SJCRH30 (cell line): Measurements from ENCODE around the gene TARBP2. TPM values are rescaled to one million over a fixed set of nuclear protein-coding genes. Genes with fewer than 3 reads are reported as not detected.

Source experiments
- DNase-seq, 2 experiments: peaks; one replicate each; pipeline ENCODE4 v3.0.0-alpha.2; 2015 to 2020
- H3K27ac ChIP-seq: fragments of 250-450 bp; sonication (Bioruptor Pico); 2 replicates; pipeline ENCODE4 v1.5.1; 2020; ENCODE audit warnings: mild to moderate bottlenecking, moderate library complexity
- H3K27me3 ChIP-seq: fragments of 250-450 bp; sonication (Bioruptor Pico); 2 replicates; pipeline ENCODE4 v1.5.1; 2020; ENCODE audit warnings: mild to moderate bottlenecking, moderate library complexity
- H3K36me3 ChIP-seq: fragments of 250-450 bp; sonication (Bioruptor Pico); 2 replicates; pipeline ENCODE4 v1.5.1; 2020; ENCODE audit warnings: mild to moderate bottlenecking, moderate library complexity
- H3K4me1 ChIP-seq: fragments of 250-450 bp; sonication (Bioruptor Pico); 2 replicates; pipeline ENCODE4 v1.5.1; 2020; ENCODE audit warnings: mild to moderate bottlenecking, moderate library complexity
- H3K4me3 ChIP-seq: fragments of 250-450 bp; sonication (Bioruptor Pico); 2 replicates; pipeline ENCODE4 v1.5.1; 2020; ENCODE audit warnings: mild to moderate bottlenecking, moderate library complexity
- H3K9me3 ChIP-seq: fragments of 250-450 bp; sonication (Bioruptor Pico); replicated peaks from 2 replicates; pipeline ENCODE4 v1.5.1; 2020; ENCODE audit warnings: mild to moderate bottlenecking, moderate library complexity
- total RNA-seq: library from RNA; depleted of rRNA; stranded (reverse); fragments of >200 nt; shearing (Covaris generic); gene quantifications from 2 replicates; pipeline ENCODE4 v1.2.3, GENCODE V29; 2014

Gene TARBP2
- total RNA-seq, 1 experiment from 2014 or later = 35.2 TPM

DNA sequence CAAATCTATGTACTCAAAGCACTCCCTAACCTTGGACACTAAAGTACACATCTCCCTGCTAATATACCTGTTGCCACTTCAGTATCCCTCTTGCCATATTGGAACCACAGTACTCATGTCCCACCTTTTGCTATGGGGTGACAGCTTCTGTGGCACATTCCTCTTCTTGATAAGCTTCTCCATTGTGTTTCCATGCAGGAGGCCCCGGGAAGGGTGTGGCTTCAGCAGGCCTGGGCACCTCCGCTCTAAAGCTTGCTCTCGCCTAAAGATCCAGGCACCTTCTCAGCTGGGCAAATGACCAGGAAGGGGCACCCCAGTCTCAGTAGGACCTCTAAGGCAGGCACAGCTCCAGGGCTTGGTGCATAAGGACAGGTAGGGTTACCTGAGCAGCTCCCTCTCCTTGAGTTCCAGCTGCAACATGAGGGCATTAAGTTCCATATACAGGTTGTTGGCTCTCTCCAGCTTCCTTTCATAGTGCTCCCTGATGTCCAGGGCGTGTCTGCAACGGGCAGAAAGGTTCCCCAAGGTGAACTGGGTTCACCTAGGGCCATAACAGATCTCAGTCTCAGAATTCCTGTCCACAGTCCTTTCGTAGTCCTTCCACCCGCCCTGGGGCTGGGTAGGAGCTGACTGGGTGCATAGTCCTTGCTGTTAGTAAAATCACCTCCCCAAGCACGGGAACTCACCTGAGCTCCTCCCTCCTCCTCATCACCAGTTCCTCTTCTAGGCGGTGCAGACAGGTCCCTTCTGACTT, 17.7 kb upstream of the TARBP2 start:
- H3K27me3 ChIP-seq = no peaks in the 10 kb centered on the region
- peaks cover 53% of the 10 kb centered on the region for H3K36me3 ChIP-seq
- H3K9me3 ChIP-seq = no peaks in the 10 kb centered on the region
- H3K4me1 ChIP-seq = no peaks in the 10 kb centered on the region
- H3K4me3 ChIP-seq = no peak overlapping the region
- peak in 1 of 2 experiments; percentile 29 for DNase-seq
- no peak overlapping the region for H3K27ac ChIP-seq

DNA sequence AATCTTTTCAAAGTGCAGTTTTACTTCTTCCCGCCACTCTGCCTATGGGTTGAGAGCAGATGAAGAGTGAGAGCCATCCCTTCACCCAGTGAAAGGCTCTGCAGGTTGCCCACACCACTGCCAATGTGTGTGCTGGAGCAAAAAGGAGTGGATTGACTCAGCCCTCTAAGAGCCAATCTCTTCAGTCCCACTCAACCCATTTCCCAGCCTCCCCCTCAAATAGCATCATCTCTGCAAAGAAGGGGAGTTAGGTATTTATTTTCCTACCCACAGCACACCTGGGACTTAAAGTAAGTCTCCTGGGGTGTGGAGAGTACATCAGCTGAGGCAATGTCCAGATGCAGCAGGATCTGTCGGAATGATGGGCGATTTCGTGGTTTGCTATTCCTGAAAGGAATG, 17.1 kb upstream of the TARBP2 start:
- peaks cover 48% of the 10 kb centered on the region for H3K36me3 ChIP-seq
- H3K4me3 ChIP-seq = no peak overlapping the region
- H3K27me3 ChIP-seq = no peaks in the 10 kb centered on the region

DNA sequence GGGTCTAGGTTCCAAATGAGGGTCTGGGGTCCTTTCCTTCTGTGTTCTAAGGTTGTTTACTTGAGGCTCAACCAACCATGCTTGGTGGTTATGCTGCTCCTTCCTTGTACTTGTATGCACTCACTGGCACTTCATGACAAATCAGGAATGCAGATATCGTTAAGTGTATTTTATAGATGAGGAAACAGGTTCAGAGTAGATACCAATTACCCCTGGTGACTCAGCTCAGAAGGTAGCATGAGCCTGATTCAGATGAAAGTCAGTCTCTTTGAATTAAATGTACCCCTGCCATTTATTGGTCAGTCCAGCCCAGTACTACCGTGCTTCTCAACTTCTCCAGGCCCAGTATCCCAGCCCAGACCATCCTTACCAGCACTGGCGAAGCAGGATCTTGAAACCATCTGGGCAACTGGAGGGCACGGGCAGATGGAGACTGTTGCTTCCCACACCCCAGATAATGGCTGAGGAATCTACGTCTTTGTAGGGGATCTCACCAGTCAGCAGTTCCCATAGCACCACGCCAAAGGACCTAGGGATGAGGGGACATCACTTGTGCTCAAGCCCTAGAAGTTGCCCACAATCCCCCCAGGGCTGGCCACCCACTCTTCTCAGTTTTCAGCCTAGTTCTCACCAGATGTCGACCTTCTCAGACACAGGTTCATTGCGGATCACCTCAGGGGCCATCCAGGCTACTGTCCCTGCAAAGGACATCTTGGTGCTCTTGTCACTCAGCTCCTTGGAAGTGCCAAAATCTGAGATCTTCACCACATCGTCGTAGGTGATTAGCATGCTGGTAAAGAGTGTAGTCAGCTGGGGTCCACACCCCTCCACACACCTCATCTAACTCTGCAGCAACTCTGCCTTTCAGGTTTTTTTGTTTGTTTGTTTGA, 16.2 kb upstream of the TARBP2 start:
- Histone ChIP-seq H3K27ac (no peak overlapping the region), H3K9me3 (no peaks in the 10 kb centered on the region), H3K4me3 (no peak overlapping the region), H3K27me3 (no peaks in the 10 kb centered on the region), H3K4me1 (no peaks in the 10 kb centered on the region), H3K36me3 (peaks cover 40% of the 10 kb centered on the region)
- no peak for DNase-seq

More for the DNA sequence above, 17.1 kb upstream of the TARBP2 start:
- Histone ChIP-seq H3K4me1 (no peaks in the 10 kb centered on the region), H3K27ac (no peak overlapping the region), H3K9me3 (no peaks in the 10 kb centered on the region)
- DNase-seq = no peak

DNA sequence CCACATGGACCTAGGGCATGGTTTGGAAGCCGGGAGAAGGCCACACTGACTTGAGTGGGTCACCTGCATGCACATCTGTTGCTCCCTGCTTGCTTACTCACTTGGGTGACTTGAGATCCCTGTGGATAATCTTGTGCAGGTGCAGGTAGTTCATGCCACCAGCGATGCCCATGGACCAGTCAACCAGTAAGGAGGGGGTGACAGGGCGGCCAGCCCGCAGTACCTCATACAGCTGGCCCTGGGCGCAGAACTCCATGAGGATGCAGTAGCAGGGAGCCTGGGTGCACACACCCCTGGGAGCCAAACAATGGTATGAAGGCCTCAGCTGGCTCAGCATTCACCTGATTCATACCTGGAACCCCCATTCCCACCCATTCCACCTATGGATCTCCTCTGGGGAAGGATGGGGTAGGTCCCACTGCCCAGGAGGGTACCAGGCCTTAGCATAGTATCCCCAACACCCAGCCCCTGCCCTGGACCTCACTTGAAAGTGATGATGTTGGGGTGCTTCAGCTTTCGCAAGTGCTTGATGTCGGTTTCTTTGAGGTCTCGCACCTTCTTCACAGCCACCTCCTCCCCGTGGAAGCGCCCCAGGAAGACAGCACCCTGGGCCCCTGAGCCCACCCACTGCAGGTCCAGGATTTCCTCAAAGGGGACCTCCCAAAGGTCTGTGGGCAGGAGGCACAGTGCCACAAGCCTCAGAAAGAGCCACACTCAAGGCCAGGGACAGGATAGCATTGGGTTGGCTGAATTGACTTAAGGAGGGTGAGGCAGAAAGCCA, 14.9 kb upstream of the TARBP2 start:
- Histone ChIP-seq H3K27me3 (no peaks in the 10 kb centered on the region), H3K4me3 (no peak overlapping the region), H3K4me1 (no peaks in the 10 kb centered on the region), H3K27ac (no peak overlapping the region), H3K9me3 (no peaks in the 10 kb centered on the region), H3K36me3 (peaks cover 29% of the 10 kb centered on the region)
- DNase-seq = no peak

DNA sequence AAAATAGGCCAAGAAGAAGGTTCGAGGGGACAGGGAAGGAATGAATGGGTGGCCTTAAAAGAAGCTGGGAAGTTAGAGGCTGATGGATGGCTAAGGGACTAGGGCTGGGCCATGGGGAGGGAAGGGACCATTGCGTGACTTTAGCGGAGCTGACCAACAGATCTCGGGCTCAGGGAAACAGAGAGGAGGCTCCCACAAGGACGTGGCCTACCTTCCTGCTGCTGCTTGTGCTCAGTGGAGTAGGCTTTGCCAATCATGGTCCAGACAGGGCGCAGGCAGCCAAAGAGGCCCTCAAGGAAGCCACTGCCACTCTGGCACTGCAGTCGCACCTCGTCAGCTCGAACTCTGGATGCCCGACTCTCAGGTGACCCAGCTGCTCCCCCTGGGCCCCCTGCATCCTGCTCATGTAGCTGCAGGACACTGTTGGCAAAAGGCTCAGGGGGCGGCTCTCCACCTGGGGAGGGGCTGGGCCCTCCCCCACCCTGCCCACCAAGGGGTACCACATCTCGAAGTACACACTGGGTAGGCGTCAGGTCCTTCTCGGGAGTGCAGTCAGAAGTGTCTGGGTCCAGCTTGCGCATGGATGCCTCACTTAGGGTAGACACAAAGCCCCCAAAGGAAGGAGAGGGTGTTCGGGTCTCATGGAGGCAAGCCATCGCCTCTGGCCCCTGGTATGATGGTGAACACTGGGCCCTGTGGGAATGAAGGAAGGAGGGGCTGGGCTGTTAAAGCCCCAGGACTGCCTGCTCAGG, 14.2 kb upstream of the TARBP2 start:
- Histone ChIP-seq H3K27ac (no peak overlapping the region), H3K4me1 (no peaks in the 10 kb centered on the region), H3K9me3 (no peaks in the 10 kb centered on the region), H3K4me3 (no peak overlapping the region), H3K27me3 (no peaks in the 10 kb centered on the region), H3K36me3 (peaks cover 22% of the 10 kb centered on the region)
- no peak for DNase-seq

DNA sequence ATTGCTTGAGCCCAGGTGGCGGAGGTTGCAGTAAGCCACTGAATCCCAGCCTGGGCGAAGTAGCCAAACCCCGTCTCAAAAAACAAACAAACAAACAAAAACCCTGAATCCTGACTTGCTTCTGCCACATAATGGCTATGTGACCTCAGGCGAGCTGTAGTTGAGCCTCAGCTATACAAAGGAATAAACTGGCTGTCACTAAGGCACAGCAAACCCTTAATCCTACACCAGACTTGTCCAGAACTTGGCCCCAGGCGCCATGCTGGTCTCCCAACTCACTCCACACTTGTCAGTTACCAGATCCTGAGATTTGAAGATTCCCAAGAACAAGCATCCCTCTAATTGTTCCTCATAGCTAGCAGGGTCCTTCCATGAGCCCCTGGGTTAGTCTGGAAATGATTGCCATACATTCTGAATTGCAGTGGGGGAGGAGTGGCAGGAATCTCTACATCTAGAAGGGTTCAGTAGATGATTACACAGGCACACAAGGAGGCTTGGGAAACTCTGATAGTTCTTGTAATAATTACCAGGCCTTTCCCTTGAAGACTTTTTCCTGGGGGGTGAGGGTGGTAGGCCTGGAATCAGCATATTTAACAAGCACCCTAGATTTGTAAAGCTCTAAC, 11.7 kb upstream of the TARBP2 start:
- H3K4me1 ChIP-seq = 0 out of 2 replicates have a peak, but pooled peaks cover 4% of the 10 kb centered on the region
- H3K27me3 ChIP-seq = no peaks in the 10 kb centered on the region
- H3K9me3 ChIP-seq = no peaks in the 10 kb centered on the region
- no peak overlapping the region for H3K27ac ChIP-seq
- DNase-seq = no peak
- H3K36me3 ChIP-seq = peaks cover 3% of the 10 kb centered on the region; the same call in 1 of the 2 replicates
- H3K4me3 ChIP-seq = no peak overlapping the region

DNA sequence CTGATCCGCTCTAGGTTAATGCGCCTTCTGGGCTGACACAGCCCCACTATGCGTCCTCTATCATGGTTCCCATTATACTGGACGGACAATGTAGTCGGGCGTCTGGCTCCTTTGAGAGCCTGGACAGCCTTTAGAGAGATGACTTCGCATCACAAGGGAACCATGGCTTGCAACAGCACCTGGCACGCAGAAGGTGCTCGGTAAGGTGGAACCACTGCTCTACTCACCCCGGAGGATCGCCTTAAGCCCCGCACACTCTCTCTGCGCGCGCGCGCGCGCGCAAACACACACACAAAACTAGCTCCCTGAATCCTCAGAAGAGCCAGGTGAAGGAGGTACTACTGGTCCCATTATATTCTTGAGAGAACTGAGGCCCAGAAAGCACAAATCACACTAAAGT, 8.9 kb upstream of the TARBP2 start:
- peaks cover 17% of the 10 kb centered on the region for H3K4me1 ChIP-seq
- H3K4me3 ChIP-seq = peak overlapping the region; percentile 55
- no peaks in the 10 kb centered on the region for H3K27me3 ChIP-seq
- H3K36me3 ChIP-seq = no peaks in the 10 kb centered on the region
- no peaks in the 10 kb centered on the region for H3K9me3 ChIP-seq
- peak overlapping the region; percentile 1; the same call in 1 of the 2 replicates for H3K27ac ChIP-seq
- DNase-seq = no peak

DNA sequence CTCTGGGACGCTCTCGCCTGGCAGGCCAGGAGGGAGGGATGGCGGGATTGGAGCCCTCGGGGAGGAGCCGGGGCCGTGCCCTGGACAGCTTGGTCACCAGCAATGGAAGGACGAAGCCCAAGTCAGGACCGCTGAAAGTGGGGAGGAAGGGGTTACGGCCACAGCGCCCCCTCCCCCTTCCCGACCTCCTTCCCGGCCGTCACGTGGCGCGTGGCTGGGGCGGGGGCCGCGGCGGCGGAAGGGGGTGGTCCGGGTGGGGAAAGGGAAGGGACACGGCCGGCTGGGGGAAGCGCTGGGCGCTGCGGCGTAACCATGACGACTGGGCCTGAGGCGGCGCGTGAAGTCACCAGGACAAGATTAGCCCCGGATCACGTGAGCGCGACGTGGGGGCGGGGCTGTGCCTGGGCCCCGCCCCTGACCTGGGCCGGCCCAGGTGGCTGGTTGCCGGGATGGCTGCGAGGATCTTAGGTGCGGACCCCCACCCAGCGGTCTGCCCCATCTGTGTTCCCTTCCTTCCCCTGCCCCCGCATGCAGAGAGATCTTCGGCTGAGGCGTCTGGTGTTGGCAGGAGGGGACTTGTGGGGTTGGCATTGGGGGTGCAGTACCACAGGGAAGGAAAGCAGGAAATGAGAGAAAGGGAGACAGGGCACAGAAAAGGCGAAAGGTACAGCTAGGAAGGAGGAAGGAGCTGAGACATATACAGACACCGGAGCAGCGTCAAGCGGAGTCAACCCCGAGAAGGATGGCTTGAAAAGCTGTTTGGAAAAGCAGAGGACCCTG, 8.1 kb upstream of the TARBP2 start:
- no peaks in the 10 kb centered on the region for H3K27me3 ChIP-seq
- H3K36me3 ChIP-seq = no peaks in the 10 kb centered on the region
- no peaks in the 10 kb centered on the region for H3K9me3 ChIP-seq
- DNase-seq = peak; percentile 92 to 93
- H3K4me3 ChIP-seq = peak overlapping the region; percentile 55
- peaks cover 17% of the 10 kb centered on the region for H3K4me1 ChIP-seq
- H3K27ac ChIP-seq = peak overlapping the region; percentile 38; the same call in 1 of the 2 replicates

DNA sequence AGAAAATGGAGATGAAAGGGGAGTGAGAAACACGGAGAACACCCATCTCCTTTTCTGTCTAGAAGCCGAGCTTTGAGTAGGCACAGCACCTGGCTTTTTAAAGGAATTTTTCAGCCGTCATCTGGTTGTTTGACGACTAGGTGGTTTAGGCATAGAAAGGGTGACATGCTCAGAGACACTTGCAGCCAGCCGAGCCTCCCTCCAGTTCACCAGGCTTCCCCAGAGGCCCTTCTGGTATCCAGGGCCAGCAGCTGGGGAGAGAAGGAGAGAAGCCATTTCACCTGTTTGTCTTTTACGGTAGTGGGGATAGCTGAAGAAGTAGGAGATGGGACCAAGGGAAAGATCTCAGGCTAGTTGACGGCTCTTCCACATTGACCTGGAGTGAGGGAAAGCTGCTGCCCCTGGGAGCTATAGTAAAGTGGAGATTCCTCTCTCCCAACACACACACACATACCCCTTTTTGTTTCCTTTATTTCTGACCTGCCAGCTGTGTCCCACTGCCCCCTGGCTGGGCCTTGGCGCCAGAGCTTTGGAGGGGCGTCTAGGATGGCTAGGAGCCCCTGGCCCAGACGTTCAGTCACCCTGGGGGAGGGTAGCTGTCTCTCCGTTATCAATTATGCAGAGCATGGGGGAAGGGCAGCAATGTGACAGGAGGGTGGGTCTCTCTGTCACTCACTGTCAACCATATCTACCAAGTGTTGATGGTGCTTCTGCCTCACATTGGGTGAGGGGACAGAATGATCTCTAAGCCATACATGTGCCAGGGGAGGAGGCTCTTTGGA, 7.3 kb upstream of the TARBP2 start:
- Histone ChIP-seq H3K4me1 (peaks cover 24% of the 10 kb centered on the region), H3K36me3 (no peaks in the 10 kb centered on the region), H3K27me3 (no peaks in the 10 kb centered on the region), H3K4me3 (peak overlapping the region; percentile 55), H3K9me3 (no peaks in the 10 kb centered on the region), H3K27ac (no peak overlapping the region; the same call in 1 of the 2 replicates)
- no peak for DNase-seq

DNA sequence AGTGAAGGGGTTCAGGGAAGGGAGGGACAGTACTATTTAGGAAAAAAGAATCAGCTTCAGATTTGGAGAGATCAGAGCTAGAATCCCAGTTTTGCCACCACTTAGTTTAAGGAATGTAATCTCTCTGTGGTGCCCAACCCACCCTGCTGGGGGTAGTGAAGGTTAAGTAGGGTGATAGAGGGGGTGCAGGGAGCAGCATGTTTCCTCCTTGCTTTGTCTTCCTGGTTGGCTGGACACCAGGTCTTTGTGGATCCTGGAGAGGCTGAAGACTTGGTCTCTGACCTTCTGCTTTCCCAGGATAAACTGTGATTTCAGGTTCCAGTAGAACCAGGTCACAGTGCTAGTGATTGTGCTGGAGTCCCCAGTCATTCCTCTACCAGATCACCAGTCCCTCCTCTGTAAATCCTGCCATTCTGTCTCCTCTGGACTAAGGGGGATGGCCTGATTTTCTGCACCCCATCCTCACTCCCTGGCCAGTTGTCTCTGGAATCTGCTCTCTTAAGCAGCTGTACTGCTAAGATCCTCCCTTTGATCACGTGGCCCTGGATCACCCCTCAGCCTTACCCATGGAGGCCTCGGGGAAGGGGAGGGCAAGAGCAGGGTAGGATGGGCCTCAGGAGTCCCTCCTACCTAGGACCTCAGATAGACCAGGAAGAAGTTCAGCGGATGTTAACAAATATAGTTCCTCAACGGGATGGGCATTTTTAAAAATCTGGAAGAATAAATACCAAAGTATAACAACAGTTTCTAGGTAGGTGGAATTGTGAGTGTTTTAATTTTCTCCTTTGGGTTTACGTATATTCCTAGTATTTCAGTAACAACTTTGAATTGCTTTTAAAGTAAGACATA, 5.0 kb upstream of the TARBP2 start:
- peak; percentile 88 to 90 for DNase-seq
- Histone ChIP-seq H3K9me3 (no peaks in the 10 kb centered on the region), H3K4me3 (no peak overlapping the region), H3K27ac (peak overlapping the region; percentile 47), H3K4me1 (peaks cover 24% of the 10 kb centered on the region), H3K36me3 (no peaks in the 10 kb centered on the region), H3K27me3 (no peaks in the 10 kb centered on the region)

DNA sequence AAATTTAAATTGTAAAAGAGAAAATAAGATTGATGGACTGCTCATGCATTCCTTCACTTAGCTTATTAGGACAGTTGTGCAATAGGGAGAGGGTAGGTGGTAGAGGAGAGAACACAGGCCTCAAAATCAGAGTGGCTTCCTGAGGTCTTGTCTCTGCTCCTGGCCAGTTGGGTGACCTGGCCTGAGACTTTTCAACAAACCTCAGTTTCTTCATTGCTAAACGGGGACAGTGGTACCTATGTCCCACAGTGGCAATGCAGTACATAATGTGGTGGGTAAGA, 4.4 kb upstream of the TARBP2 start:
- no peak overlapping the region for H3K27ac ChIP-seq
- no peaks in the 10 kb centered on the region for H3K27me3 ChIP-seq
- H3K4me1 ChIP-seq = peaks cover 24% of the 10 kb centered on the region
- H3K9me3 ChIP-seq = no peaks in the 10 kb centered on the region
- DNase-seq = no peak
- no peaks in the 10 kb centered on the region for H3K36me3 ChIP-seq
- H3K4me3 ChIP-seq = no peak overlapping the region

DNA sequence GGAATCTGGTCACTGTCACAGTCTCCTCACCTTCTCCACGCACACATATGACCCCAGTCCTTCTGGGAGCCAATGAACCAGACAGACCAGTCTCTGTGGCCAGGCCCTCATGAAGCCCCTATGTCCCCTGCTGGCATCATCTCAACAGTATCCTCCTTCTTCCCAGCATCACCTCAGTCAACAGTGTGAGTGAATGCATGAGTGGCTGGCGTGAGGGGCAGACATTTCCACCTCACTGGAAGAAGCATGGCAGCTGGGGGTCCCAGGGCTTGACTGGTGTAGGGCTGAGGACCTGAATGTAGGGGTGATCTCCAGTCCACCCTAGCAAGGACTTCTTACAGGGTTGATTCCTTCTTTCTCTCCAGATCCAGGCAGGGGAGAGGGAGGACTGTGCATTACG, 3.6 kb upstream of the TARBP2 start:
- Histone ChIP-seq H3K4me1 (peaks cover 20% of the 10 kb centered on the region), H3K36me3 (no peaks in the 10 kb centered on the region), H3K4me3 (no peak overlapping the region), H3K9me3 (no peaks in the 10 kb centered on the region), H3K27ac (no peak overlapping the region), H3K27me3 (no peaks in the 10 kb centered on the region)
- DNase-seq = no peak
